SK-N-SH treated with all-trans-retinoic acid at 6 μM for 48 hours (cell line): ENCODE results near the gene CLMN.

ENCODE experiments used
- ATAC-seq: fragments of 200-7000 bp; cut with Tn5 transposase; 3 replicates; pipeline ENCODE4 v1.9.1; 2020; ENCODE audit warnings: mild to moderate bottlenecking, moderate library complexity
- BACH2 ChIP-seq: fragments of 250-450 bp; sonication (Bioruptor Pico); IDR thresholded peaks from 2 replicates; pipeline ENCODE4 v1.9.0; 2021; ENCODE audit warnings: mild to moderate bottlenecking, borderline replicate concordance
- CREB5 ChIP-seq: fragments of 250-450 bp; sonication (Bioruptor Pico); IDR thresholded peaks from 2 replicates; pipeline ENCODE4 v1.5.1; 2020; ENCODE audit warnings: low read depth, mild to moderate bottlenecking, moderate library complexity
- CSDC2 ChIP-seq: fragments of 250-450 bp; sonication (Bioruptor Pico); IDR thresholded peaks from 2 replicates; pipeline ENCODE4 v1.5.0; 2020; ENCODE audit warnings: mild to moderate bottlenecking, moderate library complexity
- CSRNP3 ChIP-seq: fragments of 250-450 bp; sonication (Bioruptor Pico); IDR thresholded peaks from 2 replicates; pipeline ENCODE4 v1.5.1; 2021; ENCODE audit warnings: mild to moderate bottlenecking, moderate library complexity
- ESRRG ChIP-seq: fragments of 250-450 bp; sonication (Bioruptor Pico); IDR thresholded peaks from 2 replicates; pipeline ENCODE4 v1.6.1; 2021; ENCODE audit warnings: mild to moderate bottlenecking
- GLIS3 ChIP-seq: fragments of 250-450 bp; sonication (Bioruptor Pico); IDR thresholded peaks from 2 replicates; pipeline ENCODE4 v1.5.0; 2020; ENCODE audit warnings: mild to moderate bottlenecking, moderate library complexity
- ISL1 ChIP-seq: fragments of 250-450 bp; sonication (Bioruptor Pico); IDR thresholded peaks from 2 replicates; pipeline ENCODE4 v2.1.2; 2022; ENCODE audit warnings: mild to moderate bottlenecking, moderate library complexity
- PATZ1 ChIP-seq: fragments of 250-450 bp; sonication (Bioruptor Pico); IDR thresholded peaks from 2 replicates; pipeline ENCODE4 v1.8.0; 2020; ENCODE audit warnings: mild to moderate bottlenecking, moderate library complexity, borderline replicate concordance
- POU6F1 ChIP-seq: fragments of 250-450 bp; sonication (Bioruptor Pico); IDR thresholded peaks from 2 replicates; pipeline ENCODE4 v1.8.0; 2021; ENCODE audit warnings: low read depth, mild to moderate bottlenecking, moderate library complexity, borderline replicate concordance
- PPARA ChIP-seq: fragments of 250-450 bp; sonication (Bioruptor Pico); IDR thresholded peaks from 2 replicates; pipeline ENCODE4 v1.5.0; 2020; ENCODE audit warnings: mild to moderate bottlenecking, borderline replicate concordance
- RARB ChIP-seq: fragments of 250-450 bp; sonication (Bioruptor Pico); IDR thresholded peaks from 2 replicates; pipeline ENCODE4 v1.8.0; 2021; ENCODE audit warnings: mild to moderate bottlenecking, moderate library complexity
- SNAI2 ChIP-seq: fragments of 250-450 bp; sonication (Bioruptor Pico); IDR thresholded peaks from 2 replicates; pipeline ENCODE4 v1.5.0; 2020; ENCODE audit warnings: mild to moderate bottlenecking, moderate library complexity
- TCF4 ChIP-seq: fragments of 250-450 bp; sonication (Bioruptor Pico); IDR thresholded peaks from 2 replicates; pipeline ENCODE4 v1.8.0; 2021; ENCODE audit warnings: mild to moderate bottlenecking, moderate library complexity, borderline replicate concordance
- TOX ChIP-seq: fragments of 250-450 bp; sonication (Bioruptor Pico); IDR thresholded peaks from 2 replicates; pipeline ENCODE4 v1.8.0; 2021; ENCODE audit warnings: mild to moderate bottlenecking, moderate library complexity, borderline replicate concordance
- TSHZ2 ChIP-seq: fragments of 250-450 bp; sonication (Bioruptor Pico); IDR thresholded peaks from 2 replicates; pipeline ENCODE4 v1.5.0; 2020; ENCODE audit warnings: mild to moderate bottlenecking, moderate library complexity
- ZC3H10 ChIP-seq: fragments of 250-450 bp; sonication (Bioruptor Pico); IDR thresholded peaks from 2 replicates; pipeline ENCODE4 v1.5.1; 2021; ENCODE audit warnings: mild to moderate bottlenecking, moderate library complexity
- ZFP3 ChIP-seq: fragments of 250-450 bp; sonication (Bioruptor Pico); IDR thresholded peaks from 2 replicates; pipeline ENCODE4 v1.5.0; 2020; ENCODE audit warnings: mild to moderate bottlenecking, moderate library complexity
- ZFP30 ChIP-seq: fragments of 450-650 bp; formaldehyde crosslinking; IDR thresholded peaks from 2 replicates; pipeline ENCODE4 v1.5.0; 2022; ENCODE audit warnings: mild to moderate bottlenecking, moderate library complexity
- ZNF565 ChIP-seq: fragments of 450-650 bp; formaldehyde crosslinking; conservative IDR thresholded peaks from 2 replicates; pipeline ENCODE4 v1.5.0; 2020; ENCODE audit warnings: low read depth, mild to moderate bottlenecking, moderate library complexity
- ZNF70 ChIP-seq: fragments of 450-650 bp; formaldehyde crosslinking; IDR thresholded peaks from 2 replicates; pipeline ENCODE4 v1.5.0; 2020; ENCODE audit warnings: mild to moderate bottlenecking, moderate library complexity
- ZNF8 ChIP-seq: fragments of 450-650 bp; formaldehyde crosslinking; IDR thresholded peaks from 2 replicates; pipeline ENCODE4 v1.5.0; 2020; ENCODE audit warnings: mild to moderate bottlenecking, moderate library complexity

The CLMN gene

GRCh38 chr14:95312311-95312710, 7.4 kb downstream of the CLMN start (continued):
- TF ChIP-seq POU6F1: no peak
- TF ChIP-seq ISL1 (CRISPR knock-in tag): no peak
- TF ChIP-seq BACH2: no peak

GRCh38 chr14:95311752-95312151, 8.0 kb downstream of the CLMN start:
- TF ChIP-seq TSHZ2: no peak
- no peak for TF ChIP-seq RARB (CRISPR knock-in tag)
- no peak for TF ChIP-seq ZNF70 (CRISPR knock-in tag)
- no peak for TF ChIP-seq TOX (CRISPR knock-in tag)
- TF ChIP-seq CREB5: no peak
- TF ChIP-seq ZFP3: no peak
- TF ChIP-seq ESRRG: no peak
- TF ChIP-seq POU6F1: no peak
- no peak for TF ChIP-seq ISL1 (CRISPR knock-in tag)
- no peak for TF ChIP-seq TCF4 (CRISPR knock-in tag)
- no peak for TF ChIP-seq ZNF8 (CRISPR knock-in tag)
- no peak for TF ChIP-seq GLIS3 (CRISPR knock-in tag)
- no peak for TF ChIP-seq BACH2
- TF ChIP-seq CSDC2 (CRISPR knock-in tag): no peak
- no peak for TF ChIP-seq ZFP30 (CRISPR knock-in tag)
- no peak for TF ChIP-seq PATZ1 (CRISPR knock-in tag)
- TF ChIP-seq ZC3H10 (CRISPR knock-in tag): no peak
- TF ChIP-seq CSRNP3 (CRISPR knock-in tag): no peak
- TF ChIP-seq PPARA (CRISPR knock-in tag): no peak
- no peak for TF ChIP-seq SNAI2 (CRISPR knock-in tag)

GRCh38 chr14:95310635-95311380, 8.9 kb downstream of the CLMN start:
- ATAC-seq: no peak

More at GRCh38 chr14:95311752-95312151, 8.0 kb downstream of the CLMN start:
- ATAC-seq: peak; percentile 18; the same call in 1 of the 3 replicates

More at GRCh38 chr14:95310635-95311380, 8.9 kb downstream of the CLMN start:
- TF ChIP-seq ZFP30 (CRISPR knock-in tag) (no peak), ESRRG (no peak), ZC3H10 (CRISPR knock-in tag) (no peak), GLIS3 (CRISPR knock-in tag) (no peak), ISL1 (CRISPR knock-in tag) (no peak), ZNF70 (CRISPR knock-in tag) (no peak), RARB (CRISPR knock-in tag) (no peak), ZFP3 (no peak), TSHZ2 (no peak), TOX (CRISPR knock-in tag) (no peak), CSRNP3 (CRISPR knock-in tag) (no peak), BACH2 (no peak), ZNF8 (CRISPR knock-in tag) (no peak), ZNF565 (CRISPR knock-in tag) (no peak), SNAI2 (CRISPR knock-in tag) (no peak), PPARA (CRISPR knock-in tag) (no peak)
- TF ChIP-seq, all 23 proteins: peak for 0
